Kasumi-1 (cell line): ENCODE data around the gene MAP2K4.

Experiments
- DNase-seq, 2 experiments: peaks; one replicate each; lab custom pipeline; 2025; lab: John Stamatoyannopoulos, UW

Gene MAP2K4

GRCh38 chr17:12040478-12040877, 19.8 kb downstream of the MAP2K4 start:
- no peak for DNase-seq

- DNase-seq, result no peak
Observed at GRCh38 chr17:12041312-12041711, 20.6 kb downstream of the MAP2K4 start.

- DNase-seq, result no peak
Observed at GRCh38 chr17:12043702-12044101, 23.0 kb downstream of the MAP2K4 start.

GRCh38 chr17:12046786-12047185, 26.1 kb downstream of the MAP2K4 start:
- DNase-seq, result no peak

DNA sequence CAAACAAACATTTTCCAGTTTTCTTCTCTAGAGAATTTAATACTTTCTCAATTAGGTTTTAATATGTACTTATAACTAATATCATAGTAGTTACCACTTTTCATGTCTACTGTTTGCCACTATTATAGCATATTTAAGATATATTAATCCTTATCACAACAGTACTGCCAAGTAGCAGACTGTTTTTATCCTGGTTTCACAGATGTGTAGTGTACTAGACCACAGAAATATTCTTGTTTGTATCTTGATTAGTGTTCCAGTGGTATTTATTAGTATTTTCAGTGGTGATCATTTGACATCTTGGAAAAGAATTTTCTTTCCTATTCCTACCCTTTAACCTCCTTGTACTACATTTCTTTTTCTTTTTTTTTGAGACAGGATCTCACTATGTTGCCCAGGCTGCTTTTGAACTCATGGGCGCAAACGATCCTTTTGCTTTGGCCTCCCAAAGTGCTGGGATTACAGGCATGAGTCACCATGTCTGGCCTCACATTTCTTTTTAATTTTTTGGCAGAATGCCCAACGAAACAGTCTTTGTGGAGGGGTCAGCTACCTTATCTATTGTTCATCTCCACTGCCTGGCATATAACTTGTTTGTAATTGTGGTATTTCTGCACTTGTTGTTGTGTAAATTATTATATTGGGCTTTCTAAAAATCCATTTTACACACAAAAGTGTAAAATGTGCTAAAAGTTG, 27.2 kb downstream of the MAP2K4 start:
- no peak for DNase-seq

DNA sequence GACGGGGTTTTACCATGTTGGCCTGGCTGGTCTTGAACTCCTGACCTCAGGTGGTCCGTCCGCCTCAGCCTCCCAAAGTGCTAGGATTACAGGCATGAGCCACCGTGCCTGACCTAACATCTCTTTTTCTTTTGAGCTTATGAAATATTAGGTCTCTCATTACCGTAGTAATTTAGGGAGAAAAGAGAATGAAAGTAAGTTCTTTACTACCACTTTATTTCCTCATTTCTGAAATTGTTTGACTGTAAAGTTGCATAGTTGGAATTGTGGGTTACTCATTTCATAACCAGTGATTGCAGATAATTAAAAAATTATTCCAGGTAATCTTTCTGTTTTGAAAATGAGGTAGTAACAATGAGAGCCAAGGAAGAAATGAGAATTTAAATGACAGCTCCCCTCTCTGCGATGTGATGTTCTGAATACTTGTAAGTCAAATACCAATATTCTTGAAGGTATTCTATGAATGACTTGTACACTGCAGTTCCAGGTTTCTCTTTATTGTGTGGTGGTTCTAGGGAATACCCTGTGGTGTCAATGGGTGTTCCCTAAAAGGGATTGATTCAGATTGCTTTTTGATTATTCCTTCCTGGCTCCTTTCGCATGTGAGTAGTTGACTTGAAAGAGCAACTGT, 28.3 kb downstream of the MAP2K4 start:
- DNase-seq, result no peak

GRCh38 chr17:12050646-12051225, 30.1 kb downstream of the MAP2K4 start:
- DNase-seq, result no peak

- no peak for DNase-seq
Observed at GRCh38 chr17:12053552-12053951, 32.9 kb downstream of the MAP2K4 start.

DNA sequence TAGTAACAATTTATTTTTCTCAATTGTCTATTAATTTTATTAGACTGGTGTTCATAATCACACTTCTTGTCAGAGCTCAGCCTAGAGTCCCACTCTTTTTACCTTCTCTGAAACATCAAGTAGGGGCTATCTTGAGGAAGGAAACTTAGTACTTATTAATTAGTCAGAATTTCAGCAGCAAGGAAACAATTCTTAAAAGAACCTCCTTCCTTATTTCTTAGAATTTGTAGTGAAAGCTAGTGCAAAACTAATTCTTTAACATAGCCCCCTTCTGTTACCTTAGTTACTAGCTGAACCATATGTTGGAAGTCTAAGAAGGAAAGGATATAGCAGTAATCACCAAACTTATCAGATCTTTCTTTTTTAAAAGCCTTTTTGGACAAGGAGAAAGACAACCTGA, 35.2 kb downstream of the MAP2K4 start:
- no peak for DNase-seq

DNA sequence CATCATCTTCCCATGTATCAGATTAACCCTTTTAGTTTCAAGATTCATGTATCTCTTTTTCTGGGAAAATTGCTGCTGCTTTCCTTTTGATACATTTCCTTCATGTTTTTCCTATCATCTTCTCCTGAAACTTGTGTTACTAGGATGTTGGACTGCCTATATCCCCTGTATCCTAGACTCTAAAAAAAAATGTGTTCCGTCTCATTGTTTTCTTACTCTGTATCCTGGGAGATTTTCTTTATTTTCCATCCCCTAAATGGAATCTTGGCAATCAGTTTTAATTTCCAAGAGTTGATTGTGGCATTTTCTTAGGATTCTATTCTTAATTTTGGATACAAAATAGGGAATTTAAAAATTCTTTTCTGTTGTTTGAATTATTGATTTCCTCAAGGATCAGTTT, 36.8 kb downstream of the MAP2K4 start:
- DNase-seq, result no peak

GRCh38 chr17:12058535-12058934, 37.9 kb downstream of the MAP2K4 start:
- DNase-seq, result no peak

- no peak for DNase-seq
Observed at GRCh38 chr17:12062249-12062648, 41.6 kb downstream of the MAP2K4 start.

- DNase-seq, result no peak
Observed at GRCh38 chr17:12064395-12064794, 43.7 kb downstream of the MAP2K4 start.

- DNase-seq, result no peak
Observed at GRCh38 chr17:12067485-12067884, 46.8 kb downstream of the MAP2K4 start.

- DNase-seq, result no peak
Observed at GRCh38 chr17:12068946-12069345, 48.3 kb downstream of the MAP2K4 start.

DNA sequence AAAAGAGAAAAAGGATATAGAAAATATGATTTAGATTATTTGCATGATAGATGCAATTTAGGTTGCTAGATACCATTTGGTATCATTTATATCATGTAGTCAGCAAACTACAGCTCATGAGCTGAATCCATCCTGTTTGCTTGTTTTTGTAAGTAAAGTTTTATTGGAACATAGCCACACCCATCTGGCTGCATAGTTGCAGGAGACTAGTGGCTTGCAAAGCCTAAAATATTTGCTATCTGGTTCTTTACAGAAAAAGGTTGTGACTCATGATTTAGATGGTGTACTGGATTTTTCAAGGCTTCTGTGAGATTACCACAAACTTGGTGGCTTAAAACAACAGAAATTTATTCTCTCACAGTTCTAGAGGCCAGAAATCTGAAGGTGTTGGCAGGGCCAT, 49.9 kb downstream of the MAP2K4 start:
- no peak for DNase-seq

GRCh38 chr17:12074346-12074745, 53.7 kb downstream of the MAP2K4 start:
- DNase-seq, result no peak

DNA sequence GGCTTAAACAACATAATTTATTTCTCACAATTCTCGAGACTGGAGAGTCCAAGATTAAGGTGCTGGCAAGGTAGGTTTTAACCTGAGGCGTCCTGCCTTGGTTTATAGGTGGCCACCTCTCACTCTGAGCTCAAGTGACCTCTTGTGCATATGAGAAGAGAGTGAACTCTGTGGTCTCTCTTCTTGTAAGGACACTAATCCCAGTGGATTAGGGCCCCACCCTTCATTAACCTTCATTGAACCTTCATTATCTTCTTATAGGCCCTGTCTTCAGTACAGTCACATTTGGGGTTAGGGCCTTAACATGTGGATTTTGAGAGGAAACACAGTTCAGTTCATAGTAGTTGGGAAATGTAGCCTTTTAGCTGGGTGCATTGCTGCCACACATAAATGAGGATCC, 57.1 kb downstream of the MAP2K4 start:
- DNase-seq, result no peak

DNA sequence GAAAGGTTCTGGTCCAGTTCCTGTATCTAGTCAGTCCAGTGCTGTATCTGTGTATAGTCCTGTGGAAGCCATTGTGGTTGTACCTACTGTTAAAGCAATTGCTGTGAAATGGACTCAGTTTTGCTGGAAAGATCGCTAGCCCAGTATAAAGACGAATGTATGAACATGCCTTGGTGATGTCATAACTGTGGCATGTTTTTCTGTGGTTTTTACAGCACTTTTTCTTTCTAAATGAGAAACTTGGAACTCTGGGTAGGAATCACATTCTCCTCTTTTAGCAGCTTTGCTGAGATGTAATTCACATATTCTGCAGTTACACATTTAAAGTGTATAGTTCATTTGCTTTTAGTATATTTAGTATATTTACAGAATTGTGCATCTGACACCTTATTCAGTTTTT, 58.1 kb downstream of the MAP2K4 start:
- DNase-seq, result no peak

GRCh38 chr17:12081720-12082119, 61.0 kb downstream of the MAP2K4 start:
- DNase-seq, result no peak

GRCh38 chr17:12085076-12085949, 64.6 kb downstream of the MAP2K4 start:
- no peak for DNase-seq

- DNase-seq, result no peak
Observed at GRCh38 chr17:12088035-12088434, 67.4 kb downstream of the MAP2K4 start.
